Activated CD4-positive, alpha-beta T cell treated with anti-CD3 and anti-CD28 coated beads, Interleukin-2, amount 10 ng/mL, durations not matched to agents 24 days and 14 days (primary cell): Measurements from ENCODE around the gene ATP6AP1. TPM values are rescaled to one million over a fixed set of nuclear protein-coding genes. Genes with fewer than 3 reads are reported as not detected.
A peak's percentile ranks its signal among the peaks of the same experiment; 100 is the strongest.
"Not testable (repeated sequence)": the region's sequence is repeated elsewhere in the genome, so short reads cannot be mapped to it uniquely, and the experiment has no call there.

Experiments
- DNase-seq: peaks from one replicate; pipeline ENCODE4 v3.0.0; 2022
- H3K27ac Mint-ChIP-seq: one replicate; pipeline ENCODE4 v1.8.0; 2022; ENCODE audit warnings: mild to moderate bottlenecking, mixed read lengths
- H3K27me3 Mint-ChIP-seq: one replicate; pipeline ENCODE4 v1.8.0; 2022; ENCODE audit warnings: mixed read lengths
- H3K36me3 Mint-ChIP-seq: one replicate; pipeline ENCODE4 v1.8.0; 2022; ENCODE audit warnings: low read depth, mild to moderate bottlenecking, mixed read lengths
- H3K4me1 Mint-ChIP-seq: one replicate; pipeline ENCODE4 v1.8.0; 2021; ENCODE audit warnings: mixed read lengths
- H3K4me3 Mint-ChIP-seq: one replicate; pipeline ENCODE4 v1.8.0; 2022; ENCODE audit warnings: mild to moderate bottlenecking, moderate library complexity, mixed read lengths
- H3K9me3 Mint-ChIP-seq: one replicate; pipeline ENCODE4 v1.8.0; 2021; ENCODE audit warnings: mixed read lengths
- intact Hi-C: fragments of 100-400 bp; cut with micrococcal nuclease; formaldehyde crosslinking; loops from one replicate; pipeline ENCODE4 v1.15.1; 2023
- total RNA-seq: library from RNA; stranded (reverse); gene quantifications from 2 replicates; pipeline ENCODE4 v1.2.3, GENCODE V29; 2022

ATP6AP1 gene, protein sequence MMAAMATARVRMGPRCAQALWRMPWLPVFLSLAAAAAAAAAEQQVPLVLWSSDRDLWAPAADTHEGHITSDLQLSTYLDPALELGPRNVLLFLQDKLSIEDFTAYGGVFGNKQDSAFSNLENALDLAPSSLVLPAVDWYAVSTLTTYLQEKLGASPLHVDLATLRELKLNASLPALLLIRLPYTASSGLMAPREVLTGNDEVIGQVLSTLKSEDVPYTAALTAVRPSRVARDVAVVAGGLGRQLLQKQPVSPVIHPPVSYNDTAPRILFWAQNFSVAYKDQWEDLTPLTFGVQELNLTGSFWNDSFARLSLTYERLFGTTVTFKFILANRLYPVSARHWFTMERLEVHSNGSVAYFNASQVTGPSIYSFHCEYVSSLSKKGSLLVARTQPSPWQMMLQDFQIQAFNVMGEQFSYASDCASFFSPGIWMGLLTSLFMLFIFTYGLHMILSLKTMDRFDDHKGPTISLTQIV
- total RNA-seq, result 43.5 and 43.6 TPM in 2 replicates

- peak within 1 kb of the TSS; percentile 75 for H3K27ac Mint-ChIP-seq
- DNase-seq, result peak; percentile 96
- H3K27me3 Mint-ChIP-seq, result no peaks in the 10 kb centered on the region
- peak within 1 kb of the TSS; percentile 84 for H3K4me3 Mint-ChIP-seq
- H3K36me3 Mint-ChIP-seq, result peaks cover 13% of the 10 kb centered on the region
- no peaks in the 10 kb centered on the region for H3K9me3 Mint-ChIP-seq
- H3K4me1 Mint-ChIP-seq, result peaks cover 25% of the 10 kb centered on the region
- intact Hi-C loops, result loop anchor here (1.0 kb wide), 1 partner anchor 16 kb away; no protein-coding TSS in a partner anchor
Observed at GRCh38 chrX:154428176-154429171, at the start of gene ATP6AP1. TSS of gene ATP6AP1 (plus strand) at chrX:154428677. CDS start at chrX:154428693, 16 bp downstream.

- Mint-ChIP-seq H3K4me1 (peaks cover 14% of the 10 kb centered on the region), H3K36me3 (peaks cover 15% of the 10 kb centered on the region), H3K27me3 (no peaks in the 10 kb centered on the region), H3K9me3 (no peaks in the 10 kb centered on the region), H3K4me3 (peak within 1 kb of the TSS; percentile 88), H3K27ac (peak within 1 kb of the TSS; percentile 92)
- peak; percentile 98 for DNase-seq
- intact Hi-C loops, result loop anchor here (1.0 to 10.0 kb wide), 4 partner anchors 10 to 646 kb away; partner anchors contain the start of genes F8, FAM3A, FUNDC2 and LAGE3
Observed at GRCh38 chrX:154378799-154379568, 49.5 kb upstream of the ATP6AP1 start, which contains the start of gene EMD. TSS of gene EMD (plus strand) at chrX:154379295. CDS start at chrX:154379485, 190 bp downstream.

- intact Hi-C loops, result loop anchor here (5.0 to 10.0 kb wide), 3 partner anchors 98 to 645 kb away; partner anchors contain the start of genes F8, FAM3A, FUNDC2 and LAGE3
- Mint-ChIP-seq H3K4me1 (peaks cover 14% of the 10 kb centered on the region), H3K4me3 (peak overlapping the region; percentile 88), H3K27ac (peak overlapping the region; percentile 84), H3K36me3 (peaks cover 15% of the 10 kb centered on the region), H3K27me3 (no peaks in the 10 kb centered on the region), H3K9me3 (no peaks in the 10 kb centered on the region)
- DNase-seq, result no peak
Observed at GRCh38 chrX:154379569-154379951, 48.9 kb upstream of the ATP6AP1 start.

- H3K4me3 Mint-ChIP-seq, result peak overlapping the region; percentile 88
- peaks cover 15% of the 10 kb centered on the region for H3K36me3 Mint-ChIP-seq
- H3K27me3 Mint-ChIP-seq, result no peaks in the 10 kb centered on the region
- intact Hi-C loops, result no loop called here
- no peak for DNase-seq
- peaks cover 14% of the 10 kb centered on the region for H3K4me1 Mint-ChIP-seq
- peak overlapping the region; percentile 84 for H3K27ac Mint-ChIP-seq
- H3K9me3 Mint-ChIP-seq, result no peaks in the 10 kb centered on the region
Observed at GRCh38 chrX:154380153-154380552, 48.3 kb upstream of the ATP6AP1 start.

DNA sequence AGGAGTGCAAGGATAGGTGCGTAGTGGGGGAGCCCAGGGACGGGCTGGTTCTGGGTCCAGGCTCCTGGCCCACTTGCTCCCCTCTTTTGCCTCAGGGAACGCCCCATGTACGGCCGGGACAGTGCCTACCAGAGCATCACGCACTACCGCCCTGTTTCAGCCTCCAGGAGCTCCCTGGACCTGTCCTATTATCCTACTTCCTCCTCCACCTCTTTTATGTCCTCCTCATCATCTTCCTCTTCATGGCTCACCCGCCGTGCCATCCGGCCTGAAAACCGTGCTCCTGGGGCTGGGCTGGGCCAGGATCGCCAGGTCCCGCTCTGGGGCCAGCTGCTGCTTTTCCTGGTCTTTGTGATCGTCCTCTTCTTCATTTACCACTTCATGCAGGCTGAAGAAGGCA, 47.7 kb upstream of the ATP6AP1 start:
- no peaks in the 10 kb centered on the region for H3K27me3 Mint-ChIP-seq
- no peak for DNase-seq
- no peaks in the 10 kb centered on the region for H3K9me3 Mint-ChIP-seq
- H3K27ac Mint-ChIP-seq, result peak overlapping the region; percentile 40
- intact Hi-C loops, result no loop called here
- peaks cover 15% of the 10 kb centered on the region for H3K36me3 Mint-ChIP-seq
- peaks cover 14% of the 10 kb centered on the region for H3K4me1 Mint-ChIP-seq
- H3K4me3 Mint-ChIP-seq, result peak overlapping the region; percentile 88

DNA sequence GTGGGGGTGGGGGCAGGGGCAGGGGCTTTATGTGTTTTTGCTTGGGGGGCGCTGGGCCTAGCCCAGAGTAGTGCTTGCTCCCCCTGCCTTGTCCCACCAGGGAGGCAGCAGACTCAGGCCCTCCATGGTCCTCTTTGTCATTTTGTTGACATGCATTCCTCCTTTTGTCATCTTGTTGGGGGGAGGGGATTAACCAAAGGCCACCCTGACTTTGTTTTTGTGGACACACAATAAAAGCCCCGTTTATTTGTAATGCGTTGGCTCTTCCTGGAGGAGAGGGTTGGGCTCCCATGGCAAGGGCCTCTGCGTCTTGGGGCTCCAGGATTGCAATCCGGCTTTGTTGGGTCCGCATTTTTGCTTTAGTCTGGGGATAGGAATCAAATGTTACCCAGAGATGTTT, 47.2 kb upstream of the ATP6AP1 start:
- Mint-ChIP-seq H3K4me3 (no peak overlapping the region), H3K27ac (no peak overlapping the region), H3K9me3 (no peaks in the 10 kb centered on the region), H3K27me3 (no peaks in the 10 kb centered on the region), H3K36me3 (peaks cover 15% of the 10 kb centered on the region), H3K4me1 (peaks cover 14% of the 10 kb centered on the region)
- no peak for DNase-seq
- intact Hi-C loops, result no loop called here

- peaks cover 15% of the 10 kb centered on the region for H3K36me3 Mint-ChIP-seq
- H3K9me3 Mint-ChIP-seq, result no peaks in the 10 kb centered on the region
- DNase-seq, result no peak
- no peak overlapping the region for H3K27ac Mint-ChIP-seq
- H3K4me1 Mint-ChIP-seq, result peaks cover 10% of the 10 kb centered on the region
- intact Hi-C loops, result no loop called here
- no peak overlapping the region for H3K4me3 Mint-ChIP-seq
- no peaks in the 10 kb centered on the region for H3K27me3 Mint-ChIP-seq
Observed at GRCh38 chrX:154382483-154383069, 45.9 kb upstream of the ATP6AP1 start.

DNA sequence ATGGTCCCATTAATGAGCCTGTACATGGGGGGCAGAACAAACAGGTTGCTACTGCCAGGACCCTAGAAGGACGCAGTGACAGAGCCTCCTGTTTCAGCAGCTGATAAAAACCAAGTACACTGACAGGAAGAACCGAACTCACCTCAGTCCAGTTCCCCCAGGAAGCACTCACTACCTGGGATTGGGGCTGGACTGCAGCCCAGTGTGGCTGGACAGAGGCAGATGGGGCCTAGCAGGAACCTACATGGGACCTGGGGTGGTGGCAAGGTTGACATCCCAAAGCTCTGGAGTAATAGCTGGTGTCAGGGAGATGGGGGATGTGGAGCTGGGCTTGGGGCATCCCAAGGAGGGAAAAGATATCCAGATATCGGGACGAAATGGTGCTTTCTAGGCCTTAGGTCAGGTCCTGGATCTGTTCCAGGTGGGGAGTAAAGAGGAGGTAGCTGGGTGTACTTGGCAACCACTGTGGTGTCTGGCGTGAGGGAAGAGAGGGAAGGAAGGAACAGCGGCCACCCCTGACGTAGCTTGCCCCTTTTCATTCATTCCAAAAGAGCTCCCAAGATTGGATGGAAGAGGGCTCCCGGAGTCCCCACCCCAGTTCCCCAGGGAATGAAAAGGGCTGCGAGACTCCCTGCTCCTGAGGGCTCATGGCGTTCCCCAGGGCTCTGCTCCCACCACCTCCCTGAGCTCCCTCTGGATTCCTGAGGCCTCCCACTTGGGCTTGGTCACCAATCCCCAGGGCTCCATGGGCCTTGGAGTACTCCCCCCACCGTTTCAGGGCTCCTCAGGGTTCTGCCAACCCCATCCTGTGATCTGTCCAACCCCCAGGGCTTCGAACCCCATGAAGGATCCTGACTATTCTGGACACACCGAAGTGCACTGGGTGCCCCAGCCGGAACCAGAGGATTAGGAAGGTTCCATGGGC, 44.9 kb upstream of the ATP6AP1 start:
- H3K27me3 Mint-ChIP-seq, result no peaks in the 10 kb centered on the region
- H3K9me3 Mint-ChIP-seq, result no peaks in the 10 kb centered on the region
- H3K4me3 Mint-ChIP-seq, result no peak overlapping the region
- DNase-seq, result no peak
- intact Hi-C loops, result no loop called here
- no peak overlapping the region for H3K27ac Mint-ChIP-seq
- H3K4me1 Mint-ChIP-seq, result peaks cover 10% of the 10 kb centered on the region
- peaks cover 15% of the 10 kb centered on the region for H3K36me3 Mint-ChIP-seq

GRCh38 chrX:154384284-154384892, 44.1 kb upstream of the ATP6AP1 start:
- intact Hi-C loops, result no loop called here
- Mint-ChIP-seq H3K9me3 (no peaks in the 10 kb centered on the region), H3K36me3 (peaks cover 15% of the 10 kb centered on the region), H3K27me3 (no peaks in the 10 kb centered on the region), H3K4me3 (no peak overlapping the region), H3K4me1 (peaks cover 10% of the 10 kb centered on the region), H3K27ac (no peak overlapping the region)
- no peak for DNase-seq

- H3K36me3 Mint-ChIP-seq, H3K4me3 Mint-ChIP-seq, intact Hi-C loops, H3K9me3 Mint-ChIP-seq, DNase-seq, H3K4me1 Mint-ChIP-seq, H3K27me3 Mint-ChIP-seq, H3K27ac Mint-ChIP-seq: not testable (repeated sequence)
Observed at GRCh38 chrX:154388094-154388493, 40.4 kb upstream of the ATP6AP1 start.

DNA sequence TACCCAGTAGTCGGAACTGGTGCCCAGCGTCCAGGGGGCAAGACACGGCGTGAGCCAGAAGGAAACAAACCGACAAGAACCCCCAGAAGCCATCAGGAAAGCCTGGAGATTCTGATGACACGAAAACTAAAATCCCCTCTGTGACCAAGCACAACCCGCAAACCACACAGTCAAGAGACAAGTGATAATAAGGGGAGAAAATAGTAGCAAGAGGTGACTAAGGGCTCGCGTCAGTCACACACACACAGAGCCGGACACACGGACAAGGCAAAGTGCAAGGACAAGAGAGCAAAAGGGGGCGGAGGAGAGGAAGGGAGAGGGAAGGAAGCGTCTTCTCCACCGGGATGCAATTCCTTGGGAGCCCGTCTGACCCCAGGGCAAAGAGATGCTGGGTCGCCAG, 39.8 kb upstream of the ATP6AP1 start:
- H3K4me3 Mint-ChIP-seq, H3K36me3 Mint-ChIP-seq, H3K4me1 Mint-ChIP-seq, H3K27ac Mint-ChIP-seq, H3K9me3 Mint-ChIP-seq, intact Hi-C loops, H3K27me3 Mint-ChIP-seq, DNase-seq: not testable (repeated sequence)
